Fibroblast of upper back skin (primary cell): ENCODE data around the gene CD151.

ENCODE experiments used
- DNase-seq: peaks from one replicate; pipeline ENCODE4 v3.0.0-alpha.2; 2013

The CD151 gene

DNA sequence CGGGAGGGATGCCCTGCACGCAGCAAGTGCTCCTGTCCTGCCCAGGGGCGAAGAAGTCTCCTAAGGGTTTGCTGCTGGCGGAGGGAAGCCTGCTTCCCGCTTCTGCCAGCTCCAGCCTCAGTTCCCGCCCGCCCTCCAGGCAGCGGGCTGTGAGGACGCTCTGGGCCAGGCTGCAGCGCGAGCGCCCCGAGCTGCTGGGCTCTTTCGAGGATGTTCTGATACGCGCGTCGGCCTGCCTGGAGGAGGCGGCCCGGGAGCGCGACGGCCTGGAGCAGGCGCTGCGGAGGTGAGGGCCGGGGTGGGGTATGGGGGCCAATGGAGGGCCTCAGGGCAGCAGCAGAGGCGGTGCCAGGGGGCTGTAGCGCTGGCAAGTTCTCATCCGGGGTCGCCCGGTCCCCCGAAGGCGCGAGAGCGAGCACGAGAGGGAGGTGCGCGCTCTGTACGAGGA is 2.9 kb upstream of the CD151 start:
- no peak for DNase-seq

DNA sequence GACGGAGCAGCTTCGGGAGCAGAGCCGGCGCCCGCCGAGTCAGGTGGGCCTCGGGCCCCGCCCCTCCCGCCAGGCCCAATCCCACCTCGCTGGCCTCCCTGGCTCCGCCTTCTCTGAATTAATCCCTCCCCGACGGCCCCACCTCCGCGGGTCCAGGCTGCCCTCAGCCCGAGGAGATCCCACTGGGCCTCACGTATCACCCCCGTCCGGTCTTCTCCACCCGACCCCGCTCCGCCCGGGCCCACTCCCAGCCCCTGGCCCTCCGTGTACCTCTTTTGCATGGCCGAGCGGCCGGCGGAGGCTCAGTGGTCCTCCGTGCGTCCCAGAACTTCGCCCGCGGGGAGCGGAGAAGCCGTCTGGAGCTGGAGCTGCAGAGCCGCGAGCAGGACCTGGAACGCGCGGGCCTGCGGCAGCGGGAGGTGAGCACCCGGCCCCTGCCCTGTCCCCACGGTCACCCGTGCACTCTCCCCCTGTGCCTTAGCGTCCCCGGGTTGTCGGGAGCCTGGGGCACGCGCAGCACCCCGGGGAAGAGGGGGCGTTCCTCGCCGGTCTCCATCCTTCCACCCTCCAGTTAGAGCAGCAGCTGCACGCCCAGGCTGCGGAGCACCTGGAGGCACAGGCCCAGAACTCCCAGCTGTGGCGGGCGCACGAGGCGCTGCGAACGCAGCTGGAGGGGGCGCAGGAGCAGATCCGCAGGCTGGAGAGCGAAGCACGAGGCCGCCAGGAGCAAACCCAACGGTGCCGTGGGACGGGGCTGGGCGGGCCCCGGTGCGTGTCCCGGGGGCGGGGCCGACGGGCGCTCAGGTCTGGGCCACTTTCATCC is 2.2 kb upstream of the CD151 start:
- DNase-seq, result peak; percentile 44

DNA sequence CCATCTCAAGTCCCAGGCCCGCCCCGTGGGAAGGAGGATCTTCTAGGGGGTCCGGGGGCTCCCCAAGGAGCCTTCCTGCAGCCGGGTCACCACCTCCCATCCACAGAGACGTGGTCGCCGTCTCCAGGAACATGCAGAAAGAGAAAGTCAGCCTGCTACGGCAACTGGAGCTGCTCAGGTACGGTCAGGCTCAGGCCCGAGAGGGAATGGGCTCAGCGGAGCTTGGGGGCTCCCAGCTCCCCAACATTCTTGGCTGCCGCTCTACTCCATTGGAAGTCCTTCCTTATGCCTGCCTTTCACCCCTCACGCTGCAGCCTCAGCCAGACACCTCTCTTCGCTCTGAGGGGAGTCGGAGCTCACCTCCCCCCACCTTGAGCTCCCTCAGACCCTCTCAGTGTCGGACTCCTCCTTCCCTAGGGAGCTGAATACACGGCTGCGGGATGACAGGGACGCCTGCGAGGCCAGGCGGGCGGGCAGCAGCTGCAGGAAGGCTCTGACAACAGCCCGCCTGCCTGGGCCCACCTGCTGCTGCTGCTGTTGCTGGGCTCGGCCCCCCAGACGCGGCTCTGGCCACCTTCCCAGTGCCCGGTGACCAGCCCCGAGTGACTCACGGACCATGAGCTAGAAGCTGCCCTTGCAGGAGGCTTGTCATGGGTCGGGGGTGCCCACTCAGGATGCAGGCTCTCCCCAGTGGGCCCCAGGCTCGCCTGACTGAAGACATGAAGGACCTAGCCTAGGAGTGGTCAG is 1.5 kb upstream of the CD151 start:
- DNase-seq, result peak; percentile 50

DNA sequence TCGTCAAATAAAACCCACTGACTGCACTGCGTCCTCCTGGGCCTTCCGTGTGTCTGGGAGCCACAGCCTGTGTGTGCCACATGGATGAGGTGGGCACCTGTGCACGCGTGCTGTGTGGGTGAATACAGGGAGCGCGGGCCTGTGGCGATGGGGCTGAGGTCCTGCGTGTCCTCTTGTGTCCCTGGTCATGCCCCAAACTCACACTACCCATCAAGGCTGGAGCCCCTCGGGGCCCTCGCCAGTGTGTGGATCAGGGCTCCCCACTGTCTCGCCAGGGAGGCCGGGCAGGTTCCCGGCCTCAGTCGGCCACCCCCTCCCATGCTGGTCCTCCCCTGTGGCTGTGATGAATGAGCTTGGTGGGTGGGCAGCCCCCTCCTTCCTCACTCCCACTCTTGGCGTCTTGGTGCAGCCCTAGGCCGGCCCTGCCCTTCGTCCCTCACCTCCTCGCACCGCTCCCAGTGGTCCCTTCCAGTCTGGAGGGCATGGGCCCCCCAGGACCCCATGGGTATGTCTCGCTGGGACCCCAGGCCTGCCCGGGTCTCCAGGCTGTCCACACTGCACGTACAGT is 707 bp upstream of the CD151 start:
- DNase-seq, result no peak

DNA sequence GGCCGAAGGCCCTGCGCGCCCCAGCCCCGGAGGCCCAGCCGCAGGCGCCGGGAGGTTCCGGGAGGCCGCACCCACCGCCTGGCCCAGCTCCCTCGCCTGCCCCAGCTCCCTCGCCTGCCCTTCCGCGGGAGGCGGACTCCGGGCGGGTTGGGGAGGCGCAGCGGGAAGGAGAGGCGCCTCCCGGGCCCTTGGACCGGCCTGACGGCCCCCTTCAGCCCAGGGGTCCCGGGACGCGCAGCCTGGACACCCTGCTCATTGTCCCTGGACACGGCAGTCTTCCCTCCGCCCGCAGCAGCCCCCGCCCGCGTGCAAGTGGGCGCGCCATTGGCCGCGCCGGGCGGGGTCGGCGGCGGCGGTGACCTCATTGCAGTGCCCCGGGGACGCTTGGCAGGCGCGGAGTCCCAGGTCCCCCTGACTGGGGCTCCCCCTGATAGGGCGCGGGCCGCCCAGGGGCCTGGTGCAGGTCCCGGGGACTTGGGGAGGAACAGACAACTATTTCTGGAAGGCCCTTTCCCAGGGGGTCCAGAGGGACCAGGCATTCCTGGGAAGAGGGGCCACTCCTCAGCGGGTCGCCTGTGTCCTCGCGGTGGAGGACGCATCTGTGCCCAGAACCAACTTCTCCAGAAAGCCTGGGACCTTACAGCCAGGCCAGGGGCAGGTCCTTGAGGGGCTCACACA is 501 bp downstream of the CD151 start:
- peak; percentile 31 for DNase-seq

DNA sequence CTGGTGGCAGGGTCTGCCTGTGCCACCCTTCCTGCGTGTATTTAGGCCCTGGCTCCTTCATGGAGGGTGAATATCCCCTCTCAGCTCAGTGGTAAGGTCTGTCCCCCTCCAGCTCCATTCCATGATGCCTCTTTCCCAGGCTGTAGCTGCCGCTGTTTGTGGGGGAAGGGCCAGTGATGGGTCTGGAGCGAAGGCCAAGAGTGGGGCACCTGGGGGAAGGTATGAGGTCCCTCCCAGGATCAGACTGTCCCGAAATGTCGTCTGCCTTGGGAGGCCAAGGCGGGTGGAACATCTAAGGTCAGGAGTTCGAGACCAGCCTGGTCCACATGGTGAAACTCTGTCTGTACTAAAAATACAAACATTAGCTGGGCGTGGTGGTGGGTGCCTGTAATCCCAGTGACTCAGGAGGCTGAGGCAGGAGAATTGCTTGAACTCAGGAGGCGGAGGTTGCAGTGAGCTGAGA is 1.1 kb downstream of the CD151 start:
- DNase-seq, result no peak

DNA sequence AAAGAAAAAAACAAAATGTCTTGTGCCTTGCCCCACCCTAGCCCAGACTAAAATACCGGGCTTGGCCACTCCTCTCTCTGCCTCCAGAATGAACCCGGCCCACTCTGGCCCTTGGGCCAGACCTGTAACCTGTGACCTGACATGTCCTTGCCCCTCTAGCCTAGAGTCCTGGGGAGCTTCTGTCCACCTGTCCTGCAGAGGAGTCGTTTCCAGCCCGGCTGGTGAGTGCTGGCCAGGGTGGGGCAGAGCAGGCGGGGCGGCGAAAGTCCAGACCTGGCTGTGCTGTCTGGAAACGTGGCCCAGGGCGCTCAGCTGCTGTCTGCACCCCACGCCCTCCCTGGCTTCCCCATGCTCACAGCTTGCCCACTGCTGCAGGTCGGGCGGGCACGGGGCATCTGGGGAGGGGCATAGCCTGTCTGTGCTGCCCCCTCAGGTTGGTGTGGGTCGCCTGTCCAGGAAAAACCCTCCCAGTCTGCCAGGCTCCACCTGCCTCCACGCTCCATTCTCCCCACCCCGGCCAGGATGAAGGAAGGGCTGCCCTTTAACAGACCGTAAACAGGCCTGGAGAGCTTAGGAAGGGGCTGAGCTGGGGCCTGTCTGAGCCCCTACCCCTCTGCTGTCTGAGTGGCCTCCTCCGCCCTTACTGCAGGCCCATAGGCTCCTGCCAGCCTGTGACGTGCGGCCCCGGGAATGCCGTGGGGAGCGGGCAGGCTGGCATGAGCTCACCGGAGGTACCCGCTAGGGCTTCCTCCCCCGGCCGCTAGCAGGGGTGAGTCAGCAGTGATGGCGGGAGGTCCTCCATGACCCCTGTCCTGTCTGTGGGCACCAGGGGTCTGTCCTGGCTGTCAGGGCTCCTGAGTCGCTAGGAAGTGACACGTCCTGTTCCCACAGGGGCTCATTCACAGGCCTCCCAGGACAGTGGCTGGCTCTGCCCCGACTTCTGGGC is 1.9 kb downstream of the CD151 start:
- peak; percentile 36 for DNase-seq

DNA sequence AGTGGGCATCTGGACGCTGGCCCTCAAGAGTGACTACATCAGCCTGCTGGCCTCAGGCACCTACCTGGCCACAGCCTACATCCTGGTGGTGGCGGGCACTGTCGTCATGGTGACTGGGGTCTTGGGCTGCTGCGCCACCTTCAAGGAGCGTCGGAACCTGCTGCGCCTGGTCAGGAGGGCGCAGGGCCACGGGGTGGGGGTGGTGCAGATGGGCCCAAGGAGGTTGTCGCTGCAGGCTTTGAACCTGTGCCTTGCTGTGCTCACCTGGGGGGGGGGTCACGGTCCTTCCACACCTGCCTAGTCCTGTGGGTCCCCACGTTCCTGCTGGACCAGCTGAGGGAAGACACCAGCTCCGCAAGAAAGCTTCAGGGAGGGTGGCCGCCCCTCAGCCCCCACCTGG is 3.5 kb downstream of the CD151 start:
- DNase-seq, result no peak

DNA sequence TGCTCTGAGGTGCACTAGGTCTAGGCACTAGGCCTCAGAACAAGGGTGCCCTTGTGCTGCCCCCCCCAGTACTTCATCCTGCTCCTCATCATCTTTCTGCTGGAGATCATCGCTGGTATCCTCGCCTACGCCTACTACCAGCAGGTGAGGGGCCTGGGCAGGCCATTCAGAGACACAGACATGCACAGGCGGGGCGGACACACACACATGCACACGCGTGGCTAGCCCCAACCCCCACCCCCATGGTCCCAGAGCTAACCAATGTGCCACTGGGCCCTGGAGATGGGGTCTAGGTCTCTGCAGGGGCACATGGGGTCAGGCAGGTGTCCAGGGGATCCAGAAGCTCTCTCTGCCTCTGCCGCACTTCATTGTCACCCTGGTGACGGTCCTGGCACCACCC is 3.9 kb downstream of the CD151 start:
- DNase-seq, result no peak

DNA sequence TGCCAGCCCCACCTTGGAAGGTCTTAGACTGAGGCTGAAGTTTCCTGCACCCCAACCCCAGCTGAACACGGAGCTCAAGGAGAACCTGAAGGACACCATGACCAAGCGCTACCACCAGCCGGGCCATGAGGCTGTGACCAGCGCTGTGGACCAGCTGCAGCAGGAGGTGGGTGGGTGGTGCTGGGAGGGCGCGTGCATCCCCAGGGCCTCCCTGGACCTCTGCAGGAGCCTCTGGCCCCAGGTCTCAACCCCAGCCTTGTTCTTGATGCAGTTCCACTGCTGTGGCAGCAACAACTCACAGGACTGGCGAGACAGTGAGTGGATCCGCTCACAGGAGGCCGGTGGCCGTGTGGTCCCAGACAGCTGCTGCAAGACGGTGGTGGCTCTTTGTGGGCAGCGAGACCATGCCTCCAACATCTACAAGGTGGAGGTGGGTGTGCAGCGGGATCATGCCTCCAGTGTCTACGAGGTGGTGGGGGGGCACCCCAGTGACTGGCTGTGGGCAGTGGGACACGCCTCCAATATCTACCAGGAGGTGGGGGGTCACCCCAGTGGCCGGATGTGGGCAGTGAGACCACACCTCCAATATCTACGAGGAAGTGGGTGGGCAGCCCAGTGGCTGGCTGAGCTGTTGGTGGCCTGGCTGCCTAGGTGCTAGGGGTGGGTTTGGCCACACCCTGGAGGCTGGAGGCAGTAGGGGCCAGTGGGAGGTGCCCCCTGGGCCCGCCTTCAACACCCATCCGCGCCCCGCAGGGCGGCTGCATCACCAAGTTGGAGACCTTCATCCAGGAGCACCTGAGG is 4.6 kb downstream of the CD151 start:
- no peak for DNase-seq

DNA sequence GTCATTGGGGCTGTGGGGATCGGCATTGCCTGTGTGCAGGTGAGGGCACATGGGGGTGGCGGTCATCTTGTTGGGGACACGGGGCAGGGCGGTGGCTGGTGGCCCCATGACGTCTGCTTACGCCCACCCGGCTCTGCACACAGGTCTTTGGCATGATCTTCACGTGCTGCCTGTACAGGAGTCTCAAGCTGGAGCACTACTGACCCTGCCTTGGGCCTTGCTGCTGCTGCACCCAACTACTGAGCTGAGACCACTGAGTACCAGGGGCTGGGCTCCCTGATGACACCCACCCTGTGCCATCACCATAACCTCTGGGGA is 5.2 kb downstream of the CD151 start:
- no peak for DNase-seq

DNA sequence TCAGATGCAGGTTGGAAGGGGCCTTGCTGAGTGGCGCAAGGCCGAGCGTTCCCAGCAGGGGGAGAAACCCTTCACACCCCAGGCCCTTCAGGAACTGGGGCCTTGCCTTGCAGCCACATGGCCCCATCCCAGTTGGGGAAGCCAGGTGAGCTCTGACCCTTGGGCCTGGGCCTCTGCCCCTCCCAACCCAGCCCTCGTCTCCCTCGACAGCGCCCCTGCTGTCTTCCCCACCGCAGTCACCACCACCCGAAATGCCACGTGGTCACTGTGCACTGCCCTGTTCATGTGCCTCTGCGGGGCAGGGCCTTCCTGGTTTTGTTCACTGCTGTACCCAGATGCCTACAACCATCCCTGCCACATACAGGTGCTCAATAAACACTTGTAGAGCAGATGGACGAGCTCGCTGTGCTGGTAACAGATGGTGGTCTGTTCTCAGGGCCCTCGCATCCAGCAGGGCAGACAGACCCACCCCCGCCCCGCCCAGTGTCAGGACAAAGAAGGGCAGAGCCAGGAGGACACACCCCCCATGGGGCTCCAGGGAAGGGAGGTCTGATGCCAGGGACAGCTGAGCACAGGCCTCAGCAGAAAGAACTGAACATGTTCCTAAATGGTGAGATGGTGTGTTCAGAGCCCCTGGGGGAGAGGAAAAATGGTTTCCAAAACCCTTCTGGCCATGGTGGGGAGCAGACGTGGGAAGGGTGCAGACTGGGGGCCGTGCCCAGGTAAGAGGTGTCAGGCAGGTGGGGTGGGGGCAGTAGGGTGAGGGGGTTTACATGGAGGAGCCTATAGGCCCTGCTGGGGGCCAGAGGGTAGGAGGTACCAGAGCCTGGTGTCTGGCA is 5.9 kb downstream of the CD151 start:
- DNase-seq, result peak; percentile 22

DNA sequence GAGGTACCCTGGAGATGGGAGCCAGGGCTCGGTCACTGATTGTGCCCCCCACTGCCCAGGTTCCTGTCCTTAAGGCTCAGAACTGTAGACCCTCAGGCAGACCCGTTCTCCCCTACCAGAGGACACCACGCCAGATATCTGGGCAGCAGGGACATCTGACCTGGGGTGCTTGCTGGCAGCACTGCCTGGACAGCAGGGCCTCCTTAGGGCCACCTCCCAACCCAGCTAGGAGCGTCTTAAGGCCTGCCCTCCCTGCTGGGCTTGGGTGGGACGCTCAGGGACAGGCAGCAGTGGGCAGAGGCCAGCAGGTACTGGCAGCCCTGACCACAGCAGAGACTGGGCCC is 6.5 kb downstream of the CD151 start:
- DNase-seq, result no peak

DNA sequence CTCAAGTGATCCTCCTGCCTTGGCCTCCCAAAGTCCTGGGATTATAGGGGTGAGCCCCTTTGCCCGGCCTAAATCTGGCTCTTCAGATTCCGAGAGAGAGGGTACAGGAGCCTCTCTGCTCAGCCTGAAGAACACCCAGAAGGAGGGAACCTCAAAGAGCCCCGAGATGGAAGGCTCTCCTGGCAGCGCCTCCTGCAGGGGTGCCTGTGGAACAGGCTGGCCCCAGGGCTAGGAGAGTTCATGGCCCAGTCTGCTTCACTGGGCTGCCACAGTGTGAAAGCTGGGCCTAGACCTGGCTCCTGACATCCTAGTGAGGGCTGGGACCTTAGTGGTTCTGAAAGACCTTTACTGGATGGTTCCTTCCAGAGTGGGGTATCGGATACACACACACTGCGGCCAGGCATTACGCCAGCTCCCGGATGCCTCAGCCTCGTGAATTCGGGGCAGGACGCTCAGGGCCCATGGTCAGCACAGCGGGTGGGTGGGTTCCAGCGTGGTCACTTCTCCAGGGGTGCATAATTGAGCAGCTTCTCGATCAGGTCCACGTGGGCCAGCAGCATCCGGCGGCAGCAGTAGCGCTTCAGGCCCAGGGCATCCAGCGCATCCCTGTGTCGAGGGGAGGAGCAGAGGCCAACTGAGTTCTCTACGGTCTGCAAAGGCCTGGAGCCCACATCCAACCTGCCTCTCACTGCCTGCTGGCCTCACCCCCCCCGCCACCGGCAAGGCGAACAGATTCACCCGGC is 7.3 kb downstream of the CD151 start:
- DNase-seq, result no peak

DNA sequence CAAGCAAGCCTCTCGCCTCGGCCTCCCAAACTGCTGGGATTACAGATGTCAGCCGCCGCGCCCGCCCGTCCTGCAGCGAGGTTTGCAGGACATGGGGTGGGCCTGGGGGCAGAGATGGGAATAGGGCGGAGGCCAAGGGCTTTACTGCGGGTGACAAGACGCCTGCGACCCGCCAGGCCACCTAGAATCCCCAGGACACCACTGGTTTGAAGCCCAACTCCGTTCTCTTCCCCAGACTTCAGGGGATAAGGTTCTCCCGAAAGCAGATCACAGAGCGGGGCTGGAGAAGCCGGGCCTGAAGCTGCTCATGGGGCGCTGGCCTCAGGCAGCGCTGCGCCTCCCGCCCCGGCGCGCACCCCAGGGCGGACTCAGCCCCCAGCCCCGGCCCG is 9.2 kb downstream of the CD151 start:
- no peak for DNase-seq

DNA sequence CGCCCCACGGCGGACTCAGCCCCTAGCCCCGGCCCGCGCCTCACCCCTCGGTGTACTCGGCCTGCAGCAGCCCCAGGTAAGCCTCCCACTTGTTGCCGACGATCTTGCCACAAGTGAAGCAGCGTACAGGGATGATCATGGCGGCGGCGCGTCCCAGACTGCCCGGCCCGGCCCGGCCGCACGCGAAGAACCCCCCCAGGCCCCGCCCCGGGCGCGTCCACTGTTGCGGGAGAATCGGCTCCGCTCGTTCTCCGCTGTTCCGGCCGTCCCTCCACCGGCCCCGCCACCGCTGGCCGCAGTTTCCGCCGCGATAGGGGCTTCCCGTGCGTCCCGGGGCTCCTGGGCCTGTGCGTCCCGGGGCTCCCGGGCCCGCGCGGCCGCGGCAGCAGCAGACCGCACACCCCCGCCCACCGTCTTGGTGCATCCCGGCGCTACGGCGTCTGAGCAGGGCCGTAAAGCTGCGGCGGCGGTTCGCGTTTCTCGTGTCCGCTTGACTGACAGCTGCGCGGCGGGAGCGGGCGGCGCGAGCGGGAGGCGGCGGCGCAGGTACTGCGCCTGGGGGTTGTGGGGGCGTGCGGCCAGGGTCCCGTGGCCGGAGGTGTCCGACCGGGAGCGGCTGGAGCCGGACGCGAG is 9.7 kb downstream of the CD151 start, which contains the start of the genes POLR2L and TSPAN4:
Gene POLR2L, minus strand, starts transcription at position 160 of the 633 bp plus-strand sequence. Its CDS starts 21 bp downstream, at position 139.
Gene TSPAN4, plus strand, starts transcription at position 483 of the 633 bp plus-strand sequence. CDS start 7,453 bp downstream, outside the sequence.
- DNase-seq, result peak; percentile 86

DNA sequence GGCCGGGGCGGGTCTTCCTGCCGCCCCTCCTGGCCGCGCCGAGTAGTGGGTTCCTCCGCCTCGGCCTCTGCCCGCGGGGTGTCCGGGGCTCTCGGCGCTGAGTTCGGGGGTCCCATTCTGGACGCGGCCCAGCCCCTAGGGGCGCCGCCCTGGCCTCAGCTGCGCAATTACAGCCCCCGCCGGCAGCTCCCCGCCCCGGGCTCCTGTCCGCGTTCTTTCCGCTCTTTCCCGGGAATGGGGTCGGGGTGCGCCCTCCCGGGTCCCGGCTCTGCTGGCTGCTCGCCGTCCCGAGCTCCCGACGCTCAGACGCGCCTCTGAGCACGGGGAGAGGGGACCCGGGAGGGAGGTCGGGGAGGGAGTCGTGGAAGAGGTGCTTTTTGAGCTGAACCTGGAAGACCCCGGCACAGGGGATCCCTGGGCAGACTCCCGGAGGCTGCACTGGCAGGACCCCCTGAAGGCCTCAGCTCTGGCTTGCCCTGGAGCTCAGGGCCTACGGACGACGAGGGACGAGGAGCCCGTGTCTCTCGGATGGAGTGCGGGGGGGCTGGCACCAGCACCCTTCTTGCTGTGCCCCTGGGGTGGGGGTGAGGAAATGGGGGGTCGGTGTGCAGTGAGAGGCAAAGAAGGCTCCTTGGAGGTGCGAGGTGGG is 10.5 kb downstream of the CD151 start:
- no peak for DNase-seq
